ENCODE results near the gene CAMTA1.

DNA sequence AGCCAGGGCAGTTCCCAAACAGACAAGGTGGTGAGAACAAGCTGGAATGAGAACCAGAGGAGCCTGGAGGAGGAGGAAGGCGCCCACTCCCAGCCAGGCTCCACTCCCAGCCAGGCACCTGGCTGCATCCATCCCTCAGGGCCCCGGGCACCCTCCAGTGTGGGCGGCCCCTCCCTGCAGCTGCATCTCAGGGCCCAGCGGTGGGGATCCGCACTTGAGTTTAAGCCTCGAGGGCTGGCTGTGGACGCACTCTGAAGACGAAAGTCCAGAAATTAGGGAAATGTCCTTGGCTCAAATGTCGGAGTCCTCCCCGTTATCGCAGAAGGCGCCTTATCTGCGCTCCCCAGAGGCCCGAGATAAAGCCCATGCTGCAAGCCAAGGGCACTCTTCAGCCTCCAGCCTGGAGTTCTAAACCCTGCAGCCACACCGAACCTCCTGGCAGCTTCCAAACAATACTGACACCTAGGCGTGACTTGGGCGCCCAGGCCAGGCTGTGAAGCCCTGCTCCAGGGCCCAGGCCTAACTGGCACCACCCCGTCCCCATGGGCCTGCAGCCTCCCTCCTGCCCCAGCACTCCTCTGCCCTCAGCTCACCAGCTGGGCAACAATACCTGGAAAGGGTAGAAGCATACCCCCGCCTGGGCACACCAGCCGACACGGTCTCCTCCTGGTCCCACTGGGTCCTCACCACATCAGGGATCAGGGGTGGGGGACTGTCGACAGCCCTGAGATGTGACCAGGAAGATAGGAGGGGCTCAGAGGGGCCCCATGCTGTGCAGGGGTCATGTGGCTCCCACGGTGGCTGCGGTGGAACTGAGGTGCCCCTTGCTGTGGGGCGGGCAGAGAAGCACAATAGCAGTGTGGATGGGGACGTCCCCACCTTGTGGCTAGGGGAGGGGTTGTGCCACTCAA, 801.0 kb downstream of the CAMTA1 start:
- TF ChIP-seq, protein P1, sequence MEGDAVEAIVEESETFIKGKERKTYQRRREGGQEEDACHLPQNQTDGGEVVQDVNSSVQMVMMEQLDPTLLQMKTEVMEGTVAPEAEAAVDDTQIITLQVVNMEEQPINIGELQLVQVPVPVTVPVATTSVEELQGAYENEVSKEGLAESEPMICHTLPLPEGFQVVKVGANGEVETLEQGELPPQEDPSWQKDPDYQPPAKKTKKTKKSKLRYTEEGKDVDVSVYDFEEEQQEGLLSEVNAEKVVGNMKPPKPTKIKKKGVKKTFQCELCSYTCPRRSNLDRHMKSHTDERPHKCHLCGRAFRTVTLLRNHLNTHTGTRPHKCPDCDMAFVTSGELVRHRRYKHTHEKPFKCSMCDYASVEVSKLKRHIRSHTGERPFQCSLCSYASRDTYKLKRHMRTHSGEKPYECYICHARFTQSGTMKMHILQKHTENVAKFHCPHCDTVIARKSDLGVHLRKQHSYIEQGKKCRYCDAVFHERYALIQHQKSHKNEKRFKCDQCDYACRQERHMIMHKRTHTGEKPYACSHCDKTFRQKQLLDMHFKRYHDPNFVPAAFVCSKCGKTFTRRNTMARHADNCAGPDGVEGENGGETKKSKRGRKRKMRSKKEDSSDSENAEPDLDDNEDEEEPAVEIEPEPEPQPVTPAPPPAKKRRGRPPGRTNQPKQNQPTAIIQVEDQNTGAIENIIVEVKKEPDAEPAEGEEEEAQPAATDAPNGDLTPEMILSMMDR (IDR thresholded peaks at IDR 0.05): no peak
- TF ChIP-seq POLR2AphosphoS5 (IDR thresholded peaks at IDR 0.05; ENCODE audit: low read depth, low read length): no peak
